H1 (cell line): ENCODE data around the gene TSGA10IP. TPM values are rescaled to one million over a fixed set of nuclear protein-coding genes. Genes with fewer than 3 reads are reported as not detected.

Experiments
- CTCF ChIA-PET: fragments of 300-600 bp; sonication (Branson Sonifier 250); formaldehyde crosslinking; loops from one replicate; lab custom pipeline; 2021; ENCODE audit not compliant: partially characterized antibody; lab: Charles Lee
- POLR2A ChIA-PET: fragments of 300-600 bp; sonication (Branson Sonifier 250); formaldehyde crosslinking; loops from one replicate; lab custom pipeline; 2021; ENCODE audit warnings: inconsistent platforms; ENCODE audit not compliant: partially characterized antibody; lab: Charles Lee
- DNase-seq, 2 experiments: peaks; one replicate each; pipeline versions ENCODE4 v3.0.0 to v3.0.0-alpha.2; 2010 to 2022; ENCODE audit warnings: low spot score in 2 of 2, low read depth in 1 of 2, mixed read lengths in 1 of 2
- FAIRE-seq: peaks from 2 replicates; lab custom pipeline; 2011; peaks lifted over from hg19 to GRCh38; lab: Jason Lieb, UNC
- H2AFZ ChIP-seq: 2 replicates; pipeline ENCODE4 v1.8.1; 2012; ENCODE audit warnings: low read length, inconsistent platforms
- H2AK5ac ChIP-seq: 2 replicates; pipeline ENCODE4 v1.6.1; 2013; ENCODE audit warnings: low read depth, low read length
- H2BK120ac ChIP-seq: replicated peaks from 2 replicates; pipeline ENCODE3; 2013; ENCODE audit warnings: low read depth, low read length, inconsistent platforms
- H2BK12ac ChIP-seq: 2 replicates; pipeline ENCODE4 v1.6.1; 2013; ENCODE audit warnings: low read depth, low read length
- H2BK15ac ChIP-seq: 2 replicates; pipeline ENCODE4 v1.6.1; 2013; ENCODE audit warnings: low read length
- H2BK20ac ChIP-seq: 2 replicates; pipeline ENCODE4 v1.6.1; 2013; ENCODE audit warnings: low read length
- H2BK5ac ChIP-seq: 2 replicates; pipeline ENCODE4 v1.6.1; 2013; ENCODE audit warnings: low read depth, low read length
- H3K14ac ChIP-seq: 2 replicates; pipeline ENCODE4 v1.6.1; 2013; ENCODE audit warnings: inconsistent platforms; ENCODE audit not compliant: insufficient read length
- H3K18ac ChIP-seq: 2 replicates; pipeline ENCODE4 v1.6.1; 2013; ENCODE audit warnings: low read length; ENCODE audit errors: extremely low read depth
- H3K23ac ChIP-seq: 2 replicates; pipeline ENCODE4 v1.6.1; 2013; ENCODE audit warnings: inconsistent platforms; ENCODE audit not compliant: insufficient read length
- H3K23me2 ChIP-seq: 2 replicates; pipeline ENCODE4 v1.6.1; 2013; ENCODE audit warnings: low read depth, low read length
- H3K27ac ChIP-seq: 2 replicates; pipeline ENCODE4 v1.6.1; 2011; ENCODE audit warnings: low read depth, low read length, inconsistent platforms
- H3K27me3 ChIP-seq, 4 experiments: replicated peaks in 1 of 4; 1 replicate in 1 of 4; 2 replicates in 3 of 4; pipeline versions ENCODE4 v1.6.1 to v1.8.1; 2011 to 2013; ENCODE audit warnings: low read length in 3 of 4, mild to moderate bottlenecking in 3 of 4, inconsistent platforms in 2 of 4, mixed read lengths in 2 of 4, moderate library complexity in 1 of 4; ENCODE audit not compliant: control insufficient read depth in 3 of 4, insufficient read depth in 3 of 4; ENCODE audit errors: extremely low read depth in 1 of 4
- H3K36me3 ChIP-seq, 4 experiments: 2 replicates each; pipeline versions ENCODE4 v1.6.1 to v1.8.1; 2011 to 2013; ENCODE audit warnings: mild to moderate bottlenecking in 4 of 4, low read length in 3 of 4, moderate library complexity in 2 of 4, control low read depth in 1 of 4, inconsistent platforms in 1 of 4; ENCODE audit not compliant: insufficient read depth in 4 of 4, control insufficient read depth in 2 of 4
- H3K4ac ChIP-seq: replicated peaks from 2 replicates; pipeline ENCODE3; 2013; ENCODE audit warnings: low read length, low read depth, mixed read lengths, inconsistent platforms; ENCODE audit not compliant: insufficient read length
- H3K4me1 ChIP-seq, 4 experiments: replicated peaks in 1 of 4; 1 replicate in 1 of 4; 2 replicates in 3 of 4; pipeline versions ENCODE4 v1.6.1 to v1.8.1; 2011 to 2013; ENCODE audit warnings: low read length in 3 of 4, inconsistent platforms in 2 of 4, mixed read lengths in 1 of 4; ENCODE audit not compliant: insufficient read depth in 4 of 4, control insufficient read depth in 3 of 4
- H3K4me2 ChIP-seq, 2 experiments: 2 replicates each; pipeline versions ENCODE4 v1.6.1 to v1.8.1; 2011 to 2013; ENCODE audit warnings: low read depth in 2 of 2, low read length in 2 of 2, control low read depth in 1 of 2, inconsistent platforms in 1 of 2, mild to moderate bottlenecking in 1 of 2; ENCODE audit not compliant: insufficient read depth in 1 of 2
- H3K4me3 ChIP-seq, 4 experiments: fragments of 200-600, 300-600 bp in 1 of 4; sonication (generic), shearing (Covaris generic), sonication (Bioruptor Twin) in 1 of 4; 2 replicates each; pipeline versions ENCODE4 v1.5.1 to v1.8.1; 2011 to 2016; ENCODE audit warnings: low read length in 4 of 4, low read depth in 3 of 4, control low read depth in 2 of 4, inconsistent platforms in 2 of 4, mild to moderate bottlenecking in 2 of 4, mixed read lengths in 1 of 4, moderate library complexity in 1 of 4; ENCODE audit not compliant: insufficient read depth in 2 of 4; ENCODE audit errors: extremely low read depth in 1 of 4
- H3K56ac ChIP-seq: replicated peaks from 2 replicates; pipeline ENCODE3; 2013; ENCODE audit warnings: low read depth, mild to moderate bottlenecking, mixed read lengths, low read length, inconsistent platforms; ENCODE audit not compliant: insufficient read length
- H3K79me1 ChIP-seq: 2 replicates; pipeline ENCODE4 v1.6.1; 2013; ENCODE audit warnings: low read depth, low read length, control low read depth
- H3K79me2 ChIP-seq, 2 experiments: 2 replicates each; pipeline versions ENCODE4 v1.6.1 to v1.8.1; 2012 to 2013; ENCODE audit warnings: low read length in 2 of 2, mild to moderate bottlenecking in 2 of 2, inconsistent platforms in 1 of 2; ENCODE audit not compliant: insufficient read depth in 2 of 2, control insufficient read depth in 1 of 2
- H3K9ac ChIP-seq, 4 experiments: replicated peaks in 1 of 4; 1 replicate in 1 of 4; 2 replicates in 3 of 4; pipeline versions ENCODE4 v1.6.1 to v1.8.1; 2011 to 2013; ENCODE audit warnings: low read depth in 3 of 4, low read length in 3 of 4, control low read depth in 2 of 4, mild to moderate bottlenecking in 2 of 4, moderate library complexity in 2 of 4, inconsistent platforms in 1 of 4; ENCODE audit errors: extremely low read depth in 1 of 4
- H3K9me3 ChIP-seq, 2 experiments: 2 replicates each; pipeline versions ENCODE4 v1.6.1 to v1.8.1; 2012 to 2013; ENCODE audit warnings: mild to moderate bottlenecking in 2 of 2, moderate library complexity in 2 of 2, control low read depth in 1 of 2, inconsistent platforms in 1 of 2, low read depth in 1 of 2, low read length in 1 of 2, mixed read lengths in 1 of 2; ENCODE audit not compliant: insufficient read depth in 2 of 2
- H4K20me1 ChIP-seq, 2 experiments: replicated peaks in 1 of 2; 2 replicates each; pipeline versions ENCODE3 to v1.8.1; 2011 to 2013; ENCODE audit warnings: inconsistent platforms in 2 of 2, low read length in 2 of 2, mild to moderate bottlenecking in 1 of 2; ENCODE audit not compliant: insufficient read depth in 2 of 2, control insufficient read depth in 1 of 2
- H4K5ac ChIP-seq: 2 replicates; pipeline ENCODE4 v1.6.1; 2013; ENCODE audit warnings: low read length, low read depth, mixed read lengths, inconsistent platforms; ENCODE audit not compliant: insufficient read length
- H4K8ac ChIP-seq: 2 replicates; pipeline ENCODE4 v1.8.0; 2013; ENCODE audit warnings: mild to moderate bottlenecking, moderate library complexity, low read length, inconsistent platforms; ENCODE audit not compliant: insufficient read depth; ENCODE audit errors: extremely low read depth
- H4K91ac ChIP-seq: replicated peaks from 2 replicates; pipeline ENCODE3; 2013; ENCODE audit warnings: low read length, mixed read lengths, inconsistent platforms; ENCODE audit not compliant: insufficient read length
- CBX5 ChIP-seq: fragments of 300-800, 300-1000 bp; sonication (generic); IDR thresholded peaks from 2 replicates; pipeline ENCODE4 v1.7.1; 2016; ENCODE audit warnings: antibody characterized with exemption, low read length, low read depth
- CEBPB ChIP-seq: IDR thresholded peaks from 2 replicates; pipeline ENCODE4 v1.6.1; 2012; ENCODE audit warnings: low read depth, low read length
- CHD2 ChIP-seq: IDR thresholded peaks from 2 replicates; pipeline ENCODE4 v1.6.1; 2012; ENCODE audit warnings: low read length, improper control_type of control experiment
- NRF1 ChIP-seq: IDR thresholded peaks from 2 replicates; pipeline ENCODE4 v1.6.1; 2011; ENCODE audit warnings: mild to moderate bottlenecking, low read depth, low read length, improper control_type of control experiment
- POU5F1 ChIP-seq: IDR thresholded peaks from 2 replicates; pipeline ENCODE4 v1.6.1; 2011; ENCODE audit warnings: low read depth, mild to moderate bottlenecking, low read length, moderate library complexity
- SAP30 ChIP-seq: fragments of 300-600 bp; sonication (generic); IDR thresholded peaks from 2 replicates; pipeline ENCODE4 v1.7.1; 2012; ENCODE audit warnings: low read length, moderate library complexity, mild to moderate bottlenecking, inconsistent platforms; ENCODE audit not compliant: insufficient read depth, insufficient replicate concordance
- SIRT6 ChIP-seq: IDR thresholded peaks from one replicate; pipeline ENCODE4 v1.7.1; 2012; ENCODE audit warnings: low read length, inconsistent platforms
- SP4 ChIP-seq: IDR thresholded peaks from 2 replicates; pipeline ENCODE4 v1.6.1; 2012; ENCODE audit warnings: low read length, inconsistent platforms
- TAF1 ChIP-seq: IDR thresholded peaks from 2 replicates; pipeline ENCODE4 v1.6.1; 2011; ENCODE audit warnings: mild to moderate bottlenecking, low read depth, low read length
- TBP ChIP-seq: IDR thresholded peaks from 2 replicates; pipeline ENCODE4 v1.6.1; 2011; ENCODE audit warnings: low read depth, low read length, improper control_type of control experiment
- WGBS, 2 experiments: shearing (Covaris generic) in 1 of 2; methylation state at CpG; one replicate each; pipeline versions ENCODE4 v1.1.6 to v1.1.7; 2013 to 2015; ENCODE audit warnings: low lambda C conversion rate in 2 of 2, mixed read lengths in 2 of 2, inconsistent platforms in 1 of 2, low coverage in 1 of 2, missing lambda C conversion rate in 1 of 2; ENCODE audit not compliant: insufficient replicate concordance in 2 of 2, insufficient coverage in 1 of 2, insufficient read length in 1 of 2; ENCODE audit errors: extremely low coverage in 1 of 2, missing lambda C conversion rate in 1 of 2; 5-methylcytosine and 5-hydroxymethylcytosine counted together
- polyA plus RNA-seq, 7 experiments: library from polyadenylated mRNA; depleted of rRNA in 3 of 7; stranded (reverse) in 5 of 7; unstranded in 2 of 7; fragments of >200 nt in 5 of 7; fragments of 200-250 nt in 2 of 7; gene quantifications; 1 replicate in 5 of 7; 2 replicates in 1 of 7; 4 replicates in 1 of 7; pipeline versions ENCODE4 v1.2.1 to v1.2.3, GENCODE V29; 2011 to 2013; ENCODE audit warnings: missing spikeins in 2 of 7, mixed read lengths in 2 of 7
- total RNA-seq: library from RNA; stranded (reverse); fragmentation: NEBNext Ultra II Directional; extraction: Animal tissue kit (Norgen Biotek cat#: 25700); gene quantifications from 2 replicates; pipeline ENCODE4 v1.2.1, GENCODE V29; 2021

Gene TSGA10IP
- total and polyA plus RNA-seq, 2 of the 8 experiments (the other 6 are each of a cell fraction or from before 2014, with no cell fraction given) = 1.9 to 6.0 TPM

GRCh38 chr11:65958774-65959420, 13.6 kb downstream of the TSGA10IP start:
- peaks cover 0 to under 1% (median under 1%) of the 10 kb centered on the region in 4 experiments; a peak in 3 of 8 replicates for H3K36me3 ChIP-seq
- no peak for FAIRE-seq
- 80% methylated on average over 17 of the region's 17 CpGs; no CpG with 5 or more reads in 1 of the 2 experiments for WGBS, 2 experiments
- no peak overlapping the region for H2BK12ac ChIP-seq
- H2BK20ac ChIP-seq = no peak overlapping the region
- H4K20me1 ChIP-seq = peaks cover 0 to 1% of the 10 kb centered on the region in 2 experiments
- H3K4me3 ChIP-seq = no peak overlapping the region
- DNase-seq = no peak
- TF ChIP-seq TBP = no peak
- no peak for TF ChIP-seq CBX5
- TF ChIP-seq NRF1 = no peak
- TF ChIP-seq CEBPB = no peak
- TF ChIP-seq SP4 = no peak
- no peak for TF ChIP-seq SIRT6
- TF ChIP-seq POU5F1 = no peak
- no peak for TF ChIP-seq CHD2
- TF ChIP-seq SAP30 = no peak
- no peak for TF ChIP-seq TAF1
- TF ChIP-seq, all 59 proteins: peak for 0
- Histone ChIP-seq H2BK120ac (no peak overlapping the region), H3K79me1 (peaks cover 9% of the 10 kb centered on the region), H3K4me1 (peaks cover 0 to 14% (median 3%) of the 10 kb centered on the region in 4 experiments; a peak in 5 of 7 replicates), H3K9ac (peak overlapping the region in 1 of 4 experiments; percentile 43; a peak in 1 of 7 replicates), H3K56ac (no peak overlapping the region), H4K91ac (no peak overlapping the region), H3K27me3 (no peaks in the 10 kb centered on the region), H3K23me2 (peaks cover 12% of the 10 kb centered on the region; the same call in 1 of the 2 replicates), H3K23ac (no peak overlapping the region), H2AFZ (no peak overlapping the region), H3K79me2 (peaks cover 11 to 17% of the 10 kb centered on the region in 2 experiments), H2BK5ac (peak overlapping the region; percentile 71; the same call in 1 of the 2 replicates), H3K4ac (no peak overlapping the region), H3K27ac (no peak overlapping the region), H2AK5ac (no peak overlapping the region), H4K5ac (no peak overlapping the region), H4K8ac (peak overlapping the region; percentile 78; the same call in 1 of the 2 replicates), H3K4me2 (no peak overlapping the region), H3K18ac (no peak overlapping the region), H3K14ac (no peak overlapping the region), H2BK15ac (0 out of 2 replicates have a peak overlapping the region, but pooled peaks have one; percentile 81), H3K9me3 (no peaks in the 10 kb centered on the region)
- ChIA-PET POLR2A (interaction anchor here (0.8 to 2.5 kb wide), 5 partner anchors 11 to 40 kb away, joined by 3 to 13 read pairs (median 3); partner anchors contain the start of genes C11orf68 and TSGA10IP), CTCF (interaction anchor here (0.6 to 2.8 kb wide), 9 partner anchors 8 to 109 kb away, joined by 3 to 16 read pairs (median 3); partner anchors contain the start of gene CCDC85B)
